ENCODE results near the gene CCDC9. TPM values are rescaled to one million over a fixed set of nuclear protein-coding genes. Genes with fewer than 3 reads are reported as not detected.
A peak's percentile ranks its signal among the peaks of the same experiment; 100 is the strongest.

CCDC9 gene
- total and polyA plus RNA-seq, 2 of the 13 experiments (the other 11 are each of a cell fraction or from before 2014, with no cell fraction given): 2.9 to 6.3 TPM

- TF ChIP-seq ZNF646 (CRISPR knock-in tag; IDR thresholded peaks at IDR 0.05): peak; percentile 99
- no peak; the same call in 1 of the 2 replicates for TF ChIP-seq ZBTB10 (CRISPR knock-in tag; IDR thresholded peaks at IDR 0.05; ENCODE audit: borderline replicate concordance)
- TF ChIP-seq ZBTB37 (CRISPR knock-in tag; IDR thresholded peaks at IDR 0.05): no peak
- no peak for TF ChIP-seq ZNF180 (CRISPR knock-in tag; IDR thresholded peaks at IDR 0.05; ENCODE audit: borderline replicate concordance, low read depth)
- TF ChIP-seq ZNF367 (CRISPR knock-in tag; IDR thresholded peaks at IDR 0.05; ENCODE audit: borderline replicate concordance): 0 out of 2 replicates have a peak, but pooled peaks have one; percentile 49
- peak; percentile 87 for TF ChIP-seq ATF7-NPFF (CRISPR knock-in tag; IDR thresholded peaks at IDR 0.05; ENCODE audit: low read depth)
- no peak for TF ChIP-seq ZNF850 (CRISPR knock-in tag; conservative IDR thresholded peaks at IDR 0.05)
- no peak for TF ChIP-seq ATF6 (CRISPR knock-in tag; conservative IDR thresholded peaks at IDR 0.05)
- no peak for TF ChIP-seq NFE2L2 (IDR thresholded peaks at IDR 0.05; ENCODE audit: low read length)
- TF ChIP-seq ZNF510 (CRISPR knock-in tag; IDR thresholded peaks at IDR 0.05; ENCODE audit: low read depth): no peak
- TF ChIP-seq KLF13 (CRISPR knock-in tag; IDR thresholded peaks at IDR 0.05): peak; percentile 96
- TF ChIP-seq NFYB (CRISPR knock-in tag; IDR thresholded peaks at IDR 0.05): no peak
Measured at GRCh38 chr19:47231215-47232054, 24.9 kb upstream of the CCDC9 start (continued).
